T-helper 1 cell treated with Interleukin-12 subunit alpha and Interleukin-12 subunit beta and Interleukin-4 antibody, amounts not matched to agents 30 ng/mL and 1 ng/mL, for 36 hours (primary cell): Measurements from ENCODE around the gene SLC25A6. TPM values are rescaled to one million over a fixed set of nuclear protein-coding genes. Genes with fewer than 3 reads are reported as not detected.

Source experiments
- intact Hi-C: fragments of 100-400 bp; cut with micrococcal nuclease; formaldehyde crosslinking; loops from one replicate; pipeline ENCODE4 v1.15.1; 2024
- total RNA-seq: library from RNA; stranded (reverse); gene quantifications from 2 replicates; pipeline ENCODE4 v1.2.3, GENCODE V29; 2022

The SLC25A6 gene
- total RNA-seq, result 211 and 220 TPM in 2 replicates

- intact Hi-C loops, result loop anchor here (1.0 to 5.0 kb wide), 10 partner anchors 61 to 1300 kb away; partner anchors contain the start of genes AKAP17A, CD99, CRLF2 and P2RY8
These were observed at the start of gene SLC25A6 for GRCh38 chrX:1391707-1392375. SLC25A6 (minus strand) TSS chrX:1392113; CDS start chrX:1392009, 104 bp downstream.

DNA sequence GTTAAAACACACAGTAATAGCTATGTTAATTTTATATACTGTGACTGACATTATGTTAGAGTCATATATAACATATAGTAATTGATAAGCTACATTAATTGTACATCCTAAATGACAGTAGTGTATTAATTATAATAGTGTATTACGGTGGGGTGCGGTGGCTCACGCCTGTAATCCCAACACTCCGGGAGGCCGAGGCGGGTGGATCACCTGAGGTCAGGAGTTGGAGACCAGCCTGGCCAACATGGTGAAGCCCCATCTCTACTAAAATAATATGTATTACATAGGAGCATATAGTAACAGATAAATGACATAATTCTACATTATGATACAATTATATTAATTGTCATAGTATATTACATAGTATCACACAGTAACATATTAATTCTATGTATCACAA lies 48.6 kb upstream of the SLC25A6 start:
- intact Hi-C loops, result no loop called here

DNA sequence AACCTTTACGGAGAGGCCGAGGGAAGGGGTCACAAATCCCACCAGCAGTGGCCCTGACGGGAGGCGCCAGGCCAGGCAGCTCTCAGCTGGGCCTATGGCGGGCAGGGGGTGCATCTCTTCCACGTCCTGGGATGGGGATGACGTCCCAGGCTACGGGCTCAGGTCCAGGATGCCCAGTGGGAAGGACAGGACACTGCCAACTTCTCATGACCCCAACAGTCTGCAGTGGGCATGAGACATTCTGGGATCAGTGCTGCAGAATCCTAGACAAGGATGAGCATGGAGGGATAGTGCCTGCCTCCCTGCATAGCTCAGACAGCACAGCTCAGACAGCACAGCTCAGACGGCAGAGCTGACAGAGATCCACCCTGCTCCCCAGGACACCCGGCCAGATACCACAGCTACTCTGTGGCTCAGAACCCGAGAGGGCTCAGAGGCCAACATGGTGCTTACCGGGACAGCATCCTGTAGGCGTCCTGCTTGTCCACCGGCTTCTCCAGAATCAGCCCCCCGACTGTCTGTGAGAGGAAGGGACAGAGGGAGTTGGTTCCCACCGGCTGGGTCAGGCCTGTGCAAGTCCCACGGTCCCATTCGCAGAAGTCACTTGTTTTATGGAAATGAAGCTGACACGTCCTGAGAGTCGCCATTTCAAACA lies 43.5 kb upstream of the SLC25A6 start:
- intact Hi-C loops, result no loop called here

GRCh38 chrX:1434871-1435240 lies 42.9 kb upstream of the SLC25A6 start:
- intact Hi-C loops, result loop anchor here (5.0 kb wide), 1 partner anchor 188 kb away; no protein-coding TSS in a partner anchor

DNA sequence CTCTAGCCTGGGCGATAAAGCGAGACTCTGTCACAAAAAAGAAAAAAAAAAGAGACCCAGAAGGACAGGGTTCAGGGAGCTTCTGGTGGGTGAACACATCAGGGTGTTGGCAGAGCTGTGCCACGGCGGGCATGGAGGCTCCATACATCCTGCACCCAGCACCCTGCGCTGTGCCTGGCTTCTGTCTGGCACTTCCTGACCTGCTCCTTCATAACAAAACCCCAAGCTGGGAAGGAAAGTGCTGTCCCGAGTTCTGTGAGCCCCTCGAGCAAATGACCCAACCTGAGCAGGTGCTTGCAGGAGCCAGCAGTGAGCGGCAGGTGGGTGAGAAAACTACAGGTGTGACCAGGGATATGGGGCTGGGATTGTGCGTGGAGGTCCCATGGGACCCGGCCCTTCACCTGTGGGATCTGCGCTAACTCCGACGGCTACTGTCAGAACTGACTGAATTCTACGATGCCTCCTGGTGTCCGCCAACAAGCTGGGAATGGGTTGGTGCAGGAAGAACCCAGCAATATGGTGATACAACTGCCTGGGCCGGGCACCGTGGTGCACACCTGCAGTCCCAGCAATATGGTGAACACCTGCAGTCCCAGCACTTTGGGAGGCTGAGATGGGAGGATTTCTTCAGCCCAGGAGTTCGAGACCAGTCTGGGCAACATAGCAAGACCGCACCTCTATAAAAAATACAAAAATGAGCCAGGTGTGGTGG lies 41.9 kb upstream of the SLC25A6 start:
- intact Hi-C loops, result loop anchor here (5.0 kb wide), 1 partner anchor 187 kb away; no protein-coding TSS in a partner anchor

- intact Hi-C loops, result loop anchor here (5.0 kb wide), 1 partner anchor 183 kb away; no protein-coding TSS in a partner anchor
These were observed 38.5 kb upstream of the SLC25A6 start for GRCh38 chrX:1430451-1430850.

GRCh38 chrX:1427756-1428155 lies 35.8 kb upstream of the SLC25A6 start:
- intact Hi-C loops, result loop anchor here (10.0 kb wide), 1 partner anchor 503 kb away; no protein-coding TSS in a partner anchor

GRCh38 chrX:1426321-1426720 lies 34.4 kb upstream of the SLC25A6 start:
- intact Hi-C loops, result loop anchor here (10.0 kb wide), 1 partner anchor 502 kb away; no protein-coding TSS in a partner anchor

GRCh38 chrX:1425381-1425780 lies 33.5 kb upstream of the SLC25A6 start:
- intact Hi-C loops, result loop anchor here (10.0 kb wide), 1 partner anchor 501 kb away; no protein-coding TSS in a partner anchor

DNA sequence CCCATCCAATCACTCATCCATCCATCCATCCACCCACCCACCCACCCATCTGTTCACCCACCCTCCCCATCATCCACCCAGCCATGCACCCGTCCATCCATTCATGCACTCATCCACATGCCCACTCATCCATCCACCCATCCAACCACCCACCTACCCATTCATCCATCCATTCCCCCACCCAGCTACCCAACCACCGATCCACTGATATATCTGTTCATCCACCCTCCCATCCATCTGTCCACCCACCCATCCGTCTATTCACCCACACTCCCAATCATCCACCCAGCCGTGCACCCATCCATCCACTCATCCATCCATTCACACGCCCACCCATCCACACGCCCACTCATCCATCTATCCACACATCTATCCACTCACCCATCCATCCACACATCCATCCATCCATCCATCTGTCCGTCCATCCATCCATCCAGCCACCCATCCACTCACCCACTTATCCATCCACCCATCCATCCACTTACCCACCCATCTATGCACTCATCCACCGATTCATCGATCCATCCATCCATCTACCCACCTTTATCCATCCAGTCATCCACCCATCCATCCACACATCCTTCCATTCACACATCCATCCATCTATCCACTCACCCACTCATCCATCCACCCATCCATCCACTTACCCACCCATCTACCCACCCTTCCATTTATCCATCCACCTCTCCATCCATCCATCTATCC lies 32.4 kb upstream of the SLC25A6 start:
- intact Hi-C loops, result loop anchor here (10.0 kb wide), 1 partner anchor 499 kb away; no protein-coding TSS in a partner anchor

- intact Hi-C loops, result loop anchor here (10.0 kb wide), 1 partner anchor 498 kb away; no protein-coding TSS in a partner anchor
These were observed 31.3 kb upstream of the SLC25A6 start for GRCh38 chrX:1423215-1423614.

GRCh38 chrX:1422135-1422465 lies 30.2 kb upstream of the SLC25A6 start:
- intact Hi-C loops, result loop anchor here (10.0 kb wide), 1 partner anchor 497 kb away; no protein-coding TSS in a partner anchor

DNA sequence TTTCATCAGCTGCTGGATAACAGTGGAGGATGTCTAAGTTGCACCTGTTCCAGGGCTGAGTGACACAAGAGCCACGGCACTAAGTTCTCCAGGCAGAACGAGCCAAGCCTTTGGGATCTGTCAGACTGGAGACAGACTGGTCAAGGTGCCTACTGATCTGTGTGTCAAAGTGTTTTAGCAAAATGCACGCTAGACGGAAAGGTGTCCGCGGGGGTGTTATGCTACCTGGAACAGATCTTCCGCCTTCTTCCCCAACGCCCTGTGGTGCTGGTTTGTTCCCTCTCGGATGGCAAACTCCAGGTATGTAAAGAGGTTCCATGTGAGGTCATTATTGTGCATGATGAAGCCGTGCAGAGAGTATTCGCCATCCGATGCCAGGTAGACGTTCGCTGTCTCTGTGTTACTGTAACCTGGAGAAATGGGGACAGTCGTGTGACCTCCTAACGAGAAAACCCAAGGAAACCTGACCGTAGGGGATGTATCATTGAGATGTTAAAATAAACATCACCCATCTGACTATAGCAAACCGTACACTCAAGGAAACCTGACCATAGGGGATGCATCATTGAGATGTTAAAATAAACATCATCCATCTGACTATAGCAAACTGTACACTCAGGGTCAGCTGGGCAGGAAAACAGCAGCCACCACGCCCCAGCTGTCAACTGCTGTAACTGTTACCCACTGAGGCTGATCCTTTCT lies 29.7 kb upstream of the SLC25A6 start:
- intact Hi-C loops, result loop anchor here (10.0 kb wide), 1 partner anchor 497 kb away; no protein-coding TSS in a partner anchor

- intact Hi-C loops, result loop anchor here (10.0 kb wide), 1 partner anchor 496 kb away; no protein-coding TSS in a partner anchor
These were observed 28.5 kb upstream of the SLC25A6 start for GRCh38 chrX:1420371-1420770.

- intact Hi-C loops, result loop anchor here (10.0 kb wide), 1 partner anchor 495 kb away; no protein-coding TSS in a partner anchor
These were observed 27.8 kb upstream of the SLC25A6 start for GRCh38 chrX:1419545-1420355.

GRCh38 chrX:1418901-1419544 lies 27.1 kb upstream of the SLC25A6 start:
- intact Hi-C loops, result no loop called here

DNA sequence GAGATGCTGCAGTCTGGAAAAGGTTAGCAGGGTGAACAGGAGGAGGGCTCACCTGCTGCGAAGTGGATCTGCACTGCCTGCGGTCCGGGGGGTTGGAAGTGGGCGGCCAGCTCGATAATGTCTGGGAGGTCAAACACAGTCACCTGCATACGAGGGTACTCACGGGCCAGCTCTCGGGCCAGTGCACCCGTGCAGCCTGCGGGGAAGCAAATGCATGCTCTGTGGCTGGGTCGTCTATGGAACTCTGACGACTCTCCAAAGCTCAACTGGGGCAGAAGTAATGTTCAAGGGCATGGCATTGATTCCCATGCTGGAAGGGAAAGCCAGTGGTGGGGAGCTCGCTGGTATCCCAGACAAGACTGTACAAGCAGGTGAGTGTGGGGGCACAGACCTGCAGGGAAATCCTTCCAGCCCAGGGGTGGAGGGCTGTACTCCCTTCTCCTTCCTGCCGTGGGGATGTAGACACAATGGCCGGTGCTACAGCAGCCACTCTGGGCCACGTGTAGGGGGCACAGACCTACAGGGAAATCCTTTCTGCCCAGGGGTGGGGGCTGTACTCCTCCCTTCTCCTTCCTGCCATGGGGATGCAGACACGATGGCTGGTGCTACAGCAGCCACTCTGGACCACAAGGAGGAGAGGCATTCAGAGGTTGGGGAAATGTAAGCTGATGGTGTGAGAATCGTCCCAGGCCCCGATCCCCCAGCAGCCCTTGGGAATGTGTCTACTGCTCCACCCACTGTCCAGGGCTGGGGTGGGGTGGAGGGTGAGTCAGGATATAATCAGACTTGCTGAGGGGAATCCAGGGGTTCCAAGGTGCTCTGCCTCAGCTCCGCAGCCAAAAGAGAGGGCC lies 26.2 kb upstream of the SLC25A6 start:
- intact Hi-C loops, result no loop called here
